GM19397 (cell line): Measurements from ENCODE around the gene C9orf43.
"Not testable (repeated sequence)": the region's sequence is repeated elsewhere in the genome, so short reads cannot be mapped to it uniquely, and the experiment has no call there.

Source experiments
- ATAC-seq: cut with Tn5 transposase; IDR thresholded peaks from one replicate; pipeline ENCODE4 v1.9.1; 2021; ENCODE audit warnings: mild to moderate bottlenecking, moderate library complexity; ENCODE audit not compliant: unreplicated experiment

Gene C9orf43

DNA sequence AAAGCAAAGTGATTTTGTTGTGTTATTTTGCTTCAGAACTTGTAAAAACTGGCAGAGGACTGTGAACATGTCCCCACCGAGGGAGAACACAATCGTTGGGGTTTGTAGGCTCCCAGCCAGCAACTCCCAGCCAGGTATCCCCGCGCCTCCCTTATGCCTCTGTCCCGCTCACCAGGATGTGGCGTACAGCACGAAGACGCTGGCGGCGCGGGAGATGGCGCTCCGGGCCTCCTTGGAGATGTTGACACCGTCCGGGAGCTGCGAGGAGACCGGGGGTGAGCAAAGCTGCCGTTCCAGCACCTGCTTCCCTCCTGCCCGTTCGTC is 702 bp upstream of the C9orf43 start:
- ATAC-seq, result no peak

DNA sequence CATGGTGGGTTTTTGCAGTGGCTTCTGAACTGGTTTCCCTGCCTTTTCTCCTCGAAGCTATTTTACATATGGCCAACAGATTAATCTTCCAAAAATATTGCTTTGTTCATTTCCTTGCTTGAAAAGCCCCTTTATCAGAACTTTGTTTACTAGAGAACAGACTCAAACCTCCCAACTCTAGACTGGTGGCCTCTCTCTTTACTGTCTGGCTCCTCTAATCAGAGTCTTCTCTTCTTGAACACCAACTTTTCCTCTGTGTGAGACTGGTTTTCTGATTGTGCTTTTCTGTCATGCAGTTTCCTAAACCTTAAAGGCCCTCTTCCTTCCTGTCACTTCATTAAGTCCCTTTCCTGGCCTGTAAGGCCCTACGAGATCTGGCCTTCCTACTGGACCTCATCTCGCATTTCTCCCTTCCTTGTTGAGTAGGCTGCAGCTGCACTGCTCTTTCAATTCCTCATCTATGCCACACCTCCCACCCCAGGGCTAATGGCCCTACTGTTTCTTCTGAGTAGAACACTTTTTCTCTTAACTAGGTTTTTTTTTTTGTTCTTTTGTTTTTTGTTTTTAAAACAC is 5.7 kb downstream of the C9orf43 start:
- peak; percentile 91 for ATAC-seq

DNA sequence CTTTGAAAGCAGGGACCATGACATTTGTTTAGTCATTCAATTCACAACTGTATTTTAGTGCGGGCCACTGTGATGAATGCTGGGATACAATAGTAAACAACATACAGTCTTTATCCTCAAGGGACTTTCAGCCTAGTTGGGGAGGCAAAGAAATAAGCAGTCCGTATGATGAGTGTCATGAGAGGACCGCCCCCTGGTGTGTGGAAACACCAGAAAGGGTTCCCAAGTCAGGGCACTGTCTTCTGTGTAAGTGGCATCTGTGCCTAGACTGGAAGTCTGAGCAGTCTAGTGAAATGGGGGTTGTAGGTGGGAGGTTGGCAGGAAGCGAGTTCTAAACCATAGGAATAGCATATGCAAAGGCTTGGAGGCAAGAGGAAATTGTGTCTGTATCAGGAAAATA is 6.8 kb downstream of the C9orf43 start:
- no peak for ATAC-seq

DNA sequence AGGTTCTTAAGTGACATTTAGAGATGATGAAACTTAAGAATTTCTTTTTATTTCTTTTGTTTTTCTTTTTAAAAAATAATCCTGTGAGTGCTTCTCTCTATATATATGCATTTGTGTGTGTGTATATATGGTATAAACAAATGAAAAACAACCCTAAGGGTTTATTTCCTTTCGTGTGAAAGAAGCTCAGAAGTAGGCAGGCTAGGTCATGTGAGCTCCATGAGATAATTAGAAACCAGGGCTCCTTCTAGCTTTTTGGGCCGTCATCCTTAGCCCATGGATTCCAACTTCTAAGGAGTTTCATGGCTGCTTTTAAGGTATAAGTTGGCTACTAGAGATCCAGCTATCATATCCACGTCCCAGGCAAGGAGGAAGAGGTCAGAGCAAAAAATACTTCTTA is 11.2 kb downstream of the C9orf43 start:
- no peak for ATAC-seq

DNA sequence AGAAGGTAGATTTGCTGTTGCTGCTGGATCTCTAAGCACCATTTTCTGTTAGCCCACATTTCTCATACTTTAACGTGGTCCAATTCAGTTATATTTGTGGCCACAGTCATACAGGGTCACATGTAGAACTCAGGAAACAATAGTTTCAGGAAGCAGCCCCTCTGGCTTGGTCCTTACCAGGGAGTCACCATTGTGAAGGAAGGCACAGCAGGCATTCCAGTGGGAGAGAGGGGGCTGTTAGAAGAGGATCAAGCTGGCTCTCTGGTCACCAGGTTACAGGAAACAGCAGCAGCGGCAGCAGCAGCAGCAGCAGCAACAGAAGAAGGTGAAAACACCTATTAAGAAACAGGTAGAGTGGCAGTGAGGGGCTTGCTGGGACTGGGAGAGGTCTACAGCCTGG is 14.5 kb downstream of the C9orf43 start:
- no peak for ATAC-seq

DNA sequence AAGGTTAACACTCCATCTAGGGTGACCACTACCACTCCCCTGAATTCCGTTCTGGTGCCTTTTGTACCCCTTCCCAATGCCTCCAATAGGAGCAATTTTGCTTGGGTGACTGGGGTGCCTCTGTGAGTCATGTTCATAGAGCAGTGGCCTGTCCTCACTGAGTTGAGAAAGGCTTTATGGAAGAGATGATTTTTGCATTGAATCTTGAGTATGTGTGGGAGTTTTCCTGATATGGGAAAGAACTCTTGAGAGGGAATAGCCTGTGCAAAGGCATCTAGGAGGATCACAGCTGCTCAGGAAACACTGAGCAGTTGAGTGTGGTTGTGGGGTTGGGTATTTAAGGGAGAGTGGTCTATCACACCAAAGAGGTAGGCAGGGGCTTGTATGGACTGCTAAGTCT is 16.2 kb downstream of the C9orf43 start:
- no peak for ATAC-seq

DNA sequence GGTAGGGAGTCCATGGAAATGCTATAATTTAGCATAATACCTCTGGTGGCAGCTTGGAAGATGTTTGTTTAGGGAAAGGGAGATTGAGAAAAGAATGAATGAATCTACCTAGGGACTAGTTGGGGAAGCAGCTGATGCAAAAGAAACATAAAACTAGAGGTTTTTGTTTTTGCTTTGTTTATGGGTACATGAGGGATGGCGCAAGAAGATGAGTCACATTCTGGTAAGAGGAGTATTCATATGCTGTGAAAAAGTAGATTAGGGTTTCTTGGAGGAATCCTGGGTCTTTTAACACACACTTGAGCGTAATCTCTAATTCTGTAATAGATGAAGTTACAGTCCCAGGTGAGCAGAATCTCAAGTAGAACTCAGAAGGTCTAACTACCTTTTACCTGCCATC is 17.1 kb downstream of the C9orf43 start:
- ATAC-seq, result no peak

DNA sequence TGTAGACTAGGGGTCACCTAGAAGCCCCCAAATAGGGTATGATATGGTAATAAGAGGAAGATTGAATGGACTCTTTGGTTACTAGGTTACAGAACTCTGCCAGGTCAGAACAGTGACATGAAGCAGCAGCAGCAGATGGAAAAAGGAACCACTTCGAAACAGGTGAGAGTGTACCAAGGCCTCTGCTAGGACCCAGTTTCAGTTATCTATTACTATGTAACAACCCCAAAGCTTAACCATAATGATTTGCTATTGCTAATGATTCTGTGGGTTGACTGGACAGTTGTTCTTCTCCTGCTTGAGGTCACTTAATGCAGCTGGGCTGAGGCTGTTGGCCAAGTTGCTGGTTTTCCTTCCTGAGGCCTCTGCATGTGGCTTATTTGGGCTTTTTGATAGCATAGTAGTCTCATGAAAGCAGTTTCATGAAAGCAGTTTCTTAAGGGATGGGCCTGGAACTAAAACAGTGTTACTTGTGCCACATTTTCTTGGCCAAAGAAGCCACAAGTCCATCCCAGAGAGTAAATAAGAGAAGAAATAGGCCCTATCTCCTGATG is 17.6 kb downstream of the C9orf43 start:
- no peak for ATAC-seq

DNA sequence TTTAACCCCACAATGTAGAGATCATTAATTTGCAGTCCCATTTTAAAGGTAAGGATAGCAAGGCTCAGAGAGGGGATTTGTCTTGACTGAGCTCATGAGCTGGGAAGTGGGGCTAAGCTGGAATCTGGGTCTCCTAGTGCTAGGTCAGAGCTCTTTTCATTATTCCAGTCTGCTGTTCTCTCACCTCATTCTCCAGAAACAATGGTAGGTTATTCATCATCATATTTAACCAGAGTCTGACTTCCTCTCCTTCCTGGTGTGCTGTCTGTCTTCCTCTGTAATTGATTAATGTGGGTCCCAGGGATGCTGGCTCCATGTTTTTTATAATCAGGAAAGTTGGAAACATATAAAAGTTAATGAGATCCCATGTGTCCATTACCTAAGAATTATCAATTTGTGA is 20.6 kb downstream of the C9orf43 start:
- ATAC-seq, result no peak

DNA sequence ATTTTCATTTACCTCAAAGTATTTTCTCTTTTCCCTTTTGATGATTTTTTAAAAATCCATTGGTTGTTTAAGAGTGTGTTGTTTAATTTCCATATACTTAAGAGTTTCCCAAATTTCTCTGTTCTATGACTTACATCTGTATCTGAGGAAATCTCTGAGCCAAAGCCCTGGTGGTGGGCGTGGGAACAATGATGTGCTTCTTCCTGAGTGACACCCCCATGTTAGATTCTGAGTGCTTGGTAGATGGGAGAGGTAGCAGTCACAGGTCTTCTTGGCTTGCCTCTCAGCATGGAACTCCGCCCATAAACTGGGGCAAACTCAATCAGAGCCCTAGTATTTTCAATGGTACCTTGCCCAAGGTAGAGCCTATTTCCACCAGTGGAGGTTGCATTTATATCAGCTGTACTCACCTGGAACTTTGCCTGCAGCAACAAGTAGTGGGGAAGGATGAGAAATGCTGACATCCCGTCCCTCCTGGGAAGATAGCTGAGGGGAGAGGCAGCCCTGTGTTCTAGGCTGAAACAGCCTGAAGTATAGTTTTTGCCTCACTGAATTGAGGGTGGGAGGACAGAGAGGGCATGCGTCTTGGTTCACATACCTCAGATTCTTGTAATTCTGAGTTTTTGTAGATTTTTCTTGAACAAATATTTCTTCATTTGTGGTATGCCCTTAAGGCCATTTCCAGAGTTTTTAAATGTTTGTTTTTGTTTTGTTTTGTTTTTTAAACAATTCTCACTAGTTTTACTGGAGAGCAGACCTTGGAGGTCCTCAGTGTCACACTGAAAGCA is 26.4 kb downstream of the C9orf43 start:
- no peak for ATAC-seq

DNA sequence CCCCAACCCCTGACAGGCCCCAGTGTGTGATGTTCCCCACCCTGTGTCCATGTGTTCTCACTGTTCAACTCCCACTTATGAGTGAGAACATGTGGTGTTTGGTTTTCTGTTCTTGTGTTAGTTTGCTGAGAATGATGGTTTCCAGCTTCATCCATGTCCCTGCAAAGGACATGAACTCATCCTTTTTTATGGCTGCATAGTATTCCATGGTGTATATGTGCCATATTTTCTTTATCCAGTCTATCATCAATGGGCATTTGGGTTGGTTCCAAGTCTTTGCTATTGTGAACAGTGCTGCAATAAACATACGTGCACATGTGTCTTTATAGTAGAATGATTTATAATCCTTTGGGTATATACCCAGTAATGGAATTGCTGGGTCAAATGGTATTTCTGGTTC is 27.2 kb downstream of the C9orf43 start:
- ATAC-seq, result not testable (repeated sequence)

DNA sequence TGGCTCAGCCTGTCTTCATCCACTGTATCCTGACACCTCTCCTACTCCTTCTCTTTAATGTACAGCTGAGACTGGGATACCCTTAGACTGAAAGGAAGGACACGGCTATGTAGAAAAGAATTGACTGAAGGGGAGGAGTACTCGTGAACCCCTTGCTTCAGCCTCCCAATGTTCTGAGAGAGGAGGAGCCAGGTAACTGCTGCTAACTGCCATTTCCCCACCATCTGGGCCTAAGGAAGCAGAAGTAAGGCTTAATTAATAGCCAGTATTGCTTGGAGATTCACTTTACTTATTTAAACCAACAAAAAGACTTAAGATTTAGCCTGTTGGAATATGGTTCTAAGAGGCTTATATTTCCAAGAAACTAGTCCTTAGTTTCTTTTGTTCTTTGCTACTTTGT is 34.2 kb downstream of the C9orf43 start:
- no peak for ATAC-seq

DNA sequence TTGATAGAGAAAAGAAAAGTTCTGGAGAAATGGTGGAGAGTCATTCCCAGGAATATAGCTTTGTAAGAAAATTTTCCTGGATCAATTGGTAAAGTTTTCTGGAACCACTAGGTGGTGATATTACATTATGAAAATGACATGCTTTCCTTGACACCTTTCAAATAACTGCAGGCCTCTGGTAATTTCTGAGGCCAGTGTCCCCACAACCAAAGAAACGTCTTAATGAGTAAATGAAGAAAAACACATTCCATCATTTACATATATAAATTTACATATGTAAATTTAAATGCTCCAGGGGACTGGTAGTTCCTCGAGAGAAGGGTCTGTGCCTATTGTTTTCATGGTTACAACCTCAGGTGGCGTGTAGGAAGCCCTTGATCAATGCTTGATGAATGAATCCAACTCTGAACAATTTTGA is 35.8 kb downstream of the C9orf43 start:
- no peak for ATAC-seq

DNA sequence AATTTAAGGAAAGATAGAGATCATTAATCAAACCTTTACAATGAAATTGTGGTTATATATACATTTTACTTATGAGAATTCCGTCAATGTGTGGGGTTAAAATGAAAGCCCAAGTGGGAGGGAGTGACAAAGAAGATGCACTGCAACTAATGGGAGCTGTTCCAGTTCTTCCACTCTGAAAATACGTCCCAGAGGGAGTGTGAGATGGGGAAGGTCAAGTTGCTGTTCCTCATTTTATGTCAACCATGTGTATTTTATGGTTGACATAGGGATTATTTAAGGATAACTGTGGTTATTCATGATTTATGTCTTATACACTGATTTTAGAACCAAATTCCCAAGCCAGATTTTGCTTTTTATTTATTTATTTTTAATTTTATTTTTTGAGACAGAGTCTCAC is 38.8 kb downstream of the C9orf43 start:
- ATAC-seq, result no peak

DNA sequence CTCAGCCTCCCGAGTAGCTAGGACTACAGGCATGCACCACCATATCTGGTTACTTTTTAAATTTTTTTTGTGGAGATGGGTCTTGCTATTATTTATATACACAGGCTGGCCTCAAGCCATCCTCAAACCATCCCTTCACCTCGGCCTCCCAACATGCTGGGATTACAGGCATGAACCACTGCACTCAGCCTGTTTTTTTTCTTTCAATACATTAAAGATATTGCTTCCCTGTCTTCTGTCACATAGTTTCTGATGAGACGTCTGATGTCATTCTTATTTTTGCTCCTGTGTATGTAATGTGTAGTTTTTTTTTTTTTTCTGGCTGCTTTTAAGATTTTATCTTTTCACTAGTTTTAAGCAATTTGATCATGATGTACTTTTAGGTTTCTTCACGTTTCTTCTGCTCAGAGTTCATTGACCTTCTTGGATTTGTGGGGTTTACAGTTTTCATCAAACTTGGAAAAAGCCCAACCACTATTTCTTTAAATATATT is 41.6 kb downstream of the C9orf43 start:
- ATAC-seq, result no peak

DNA sequence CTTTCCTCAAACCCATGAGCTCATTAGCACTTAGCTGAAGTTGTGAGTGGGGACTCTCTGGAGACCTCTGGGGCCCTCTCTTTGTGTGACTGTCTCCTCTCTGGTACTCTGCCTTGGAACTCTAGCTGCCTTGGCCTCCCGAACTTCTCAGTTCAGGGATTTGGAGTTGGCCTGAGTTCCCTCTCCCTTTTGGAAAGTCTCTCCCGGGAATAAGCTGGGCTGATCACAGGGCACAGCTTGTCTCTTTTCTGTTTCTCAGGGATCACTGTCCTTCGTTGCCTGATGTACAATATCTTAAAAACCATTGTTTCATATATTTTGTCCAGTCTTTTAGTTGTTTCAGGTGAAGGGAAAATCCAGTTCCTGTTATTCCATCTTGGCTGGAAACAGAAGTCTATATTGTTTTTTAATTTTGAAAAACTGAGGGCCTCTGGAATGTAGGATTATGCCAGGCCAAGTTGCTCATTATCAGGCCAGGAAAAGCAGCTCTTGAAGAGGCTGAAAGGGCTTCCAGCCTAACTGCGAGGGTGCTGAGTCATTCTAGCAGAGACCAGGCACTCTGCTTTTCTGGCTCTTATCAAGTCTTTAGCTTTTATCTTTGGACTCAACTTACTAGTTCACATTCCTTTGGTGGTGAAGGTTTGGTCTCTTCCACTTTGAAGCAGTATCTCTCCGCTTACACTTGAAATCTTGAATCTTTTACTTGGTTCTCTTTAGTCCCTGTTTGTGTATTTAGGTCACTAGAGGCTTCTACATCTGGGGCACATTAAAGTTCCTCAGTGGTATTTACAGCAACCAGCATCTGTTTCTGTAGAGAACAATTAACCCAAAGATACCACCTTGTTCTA is 44.6 kb downstream of the C9orf43 start:
- ATAC-seq, result no peak

DNA sequence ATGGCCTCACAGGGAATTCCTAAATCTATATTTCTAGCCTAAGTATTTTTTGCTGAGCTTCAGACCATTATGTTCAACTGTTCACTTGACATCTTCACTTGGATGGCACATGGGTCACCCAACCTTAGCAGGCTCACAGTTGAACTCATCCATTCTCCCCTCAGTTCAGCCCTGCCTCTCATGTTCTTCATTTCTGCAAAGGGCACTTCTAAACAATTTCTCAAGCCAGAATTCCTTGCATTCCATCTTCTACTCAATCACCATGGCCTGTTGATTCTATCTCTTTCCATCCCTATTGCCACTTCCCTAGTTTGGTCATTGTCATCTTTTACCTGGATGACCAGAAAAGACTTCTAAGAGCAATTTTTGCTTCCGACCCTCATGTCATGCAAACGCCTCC is 45.7 kb downstream of the C9orf43 start:
- no peak for ATAC-seq

DNA sequence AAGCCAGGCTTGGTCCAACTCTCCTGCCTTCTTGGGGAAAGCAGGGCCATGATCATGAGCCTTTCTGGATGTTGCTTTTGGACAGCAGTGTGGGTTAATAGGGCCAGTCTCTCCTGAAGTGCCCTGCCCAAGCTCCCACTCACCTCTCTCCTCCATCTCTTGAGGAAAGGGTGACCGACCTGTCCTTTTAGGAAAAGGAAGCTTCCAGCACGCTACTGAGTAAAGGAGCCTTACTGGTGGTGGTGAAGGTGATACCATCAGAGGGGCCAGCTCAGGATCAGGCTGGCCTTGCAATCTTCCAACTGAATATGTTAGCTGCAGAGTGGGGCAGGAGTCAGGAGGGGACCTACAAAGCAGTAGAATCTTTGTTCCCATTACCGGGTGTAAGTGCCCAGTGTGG is 50.7 kb downstream of the C9orf43 start:
- ATAC-seq, result no peak

DNA sequence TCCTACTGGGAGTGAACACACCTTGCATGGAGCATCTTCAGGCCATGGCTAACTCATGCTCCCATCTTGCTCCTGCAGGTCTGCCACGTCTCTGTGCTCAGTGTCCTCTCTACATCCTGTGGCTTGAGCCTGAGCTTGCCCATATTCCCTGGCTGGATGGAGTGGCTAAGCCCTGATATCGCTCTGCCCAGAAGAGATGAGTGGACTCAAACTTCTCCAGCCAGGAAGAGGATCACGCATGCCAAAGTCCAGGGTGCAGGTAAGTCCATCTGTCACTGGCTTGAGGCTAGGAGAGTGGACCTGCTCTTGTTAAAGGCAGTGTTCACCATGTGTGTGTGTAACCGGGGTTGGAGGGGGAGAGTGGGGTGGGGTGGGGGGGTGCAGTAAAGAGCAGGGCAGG is 51.4 kb downstream of the C9orf43 start:
- ATAC-seq, result no peak

DNA sequence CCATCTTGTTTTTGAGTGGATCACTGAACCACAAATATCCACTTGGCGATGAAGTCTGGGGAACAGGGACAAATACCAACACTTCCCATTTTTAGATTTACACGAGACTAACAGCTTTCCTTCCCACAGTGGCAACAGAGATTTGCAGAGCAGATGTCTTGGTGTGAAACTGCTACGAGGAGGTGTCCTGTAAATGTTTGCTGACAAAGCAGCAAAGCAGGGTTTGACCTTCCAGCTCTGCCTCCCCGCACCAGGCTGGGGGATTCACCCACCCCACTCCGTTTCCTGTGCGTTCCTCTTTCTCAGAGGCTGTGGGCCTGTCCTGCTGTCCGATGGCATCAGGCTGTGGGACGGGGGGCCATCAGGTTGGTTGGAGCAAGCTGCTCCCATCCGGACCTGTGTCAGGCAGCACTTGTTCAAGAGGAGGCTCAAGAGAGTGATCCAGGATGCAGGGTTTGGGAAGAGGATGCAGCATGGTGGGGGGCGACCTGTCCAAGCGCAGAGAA is 52.3 kb downstream of the C9orf43 start:
- ATAC-seq, result no peak
